ENCODE results near the gene FFAR4.
"Not testable (repeated sequence)": the region's sequence is repeated elsewhere in the genome, so short reads cannot be mapped to it uniquely, and the experiment has no call there.

Gene FFAR4

DNA sequence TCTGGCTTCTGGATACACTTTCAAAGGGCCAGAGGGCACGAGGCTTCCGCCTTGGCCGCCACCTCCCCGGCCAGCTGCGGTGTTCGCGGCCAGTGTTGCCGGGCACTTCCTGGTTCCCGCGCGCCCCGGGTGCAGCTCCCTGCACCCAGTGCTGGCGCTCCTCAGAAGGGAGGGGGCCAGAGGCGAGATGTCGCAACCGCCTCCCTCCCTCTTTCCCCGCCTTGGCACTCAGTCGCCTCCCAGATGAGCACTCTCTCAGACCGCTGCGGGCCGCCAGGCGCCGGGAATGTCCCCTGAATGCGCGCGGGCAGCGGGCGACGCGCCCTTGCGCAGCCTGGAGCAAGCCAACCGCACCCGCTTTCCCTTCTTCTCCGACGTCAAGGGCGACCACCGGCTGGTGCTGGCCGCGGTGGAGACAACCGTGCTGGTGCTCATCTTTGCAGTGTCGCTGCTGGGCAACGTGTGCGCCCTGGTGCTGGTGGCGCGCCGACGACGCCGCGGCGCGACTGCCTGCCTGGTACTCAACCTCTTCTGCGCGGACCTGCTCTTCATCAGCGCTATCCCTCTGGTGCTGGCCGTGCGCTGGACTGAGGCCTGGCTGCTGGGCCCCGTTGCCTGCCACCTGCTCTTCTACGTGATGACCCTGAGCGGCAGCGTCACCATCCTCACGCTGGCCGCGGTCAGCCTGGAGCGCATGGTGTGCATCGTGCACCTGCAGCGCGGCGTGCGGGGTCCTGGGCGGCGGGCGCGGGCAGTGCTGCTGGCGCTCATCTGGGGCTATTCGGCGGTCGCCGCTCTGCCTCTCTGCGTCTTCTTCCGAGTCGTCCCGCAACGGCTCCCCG is at the start of gene FFAR4:
Gene FFAR4 (plus strand): TSS at position 231 of the 842 bp plus-strand sequence. CDS start 56 bp downstream, at position 287.
- Histone ChIP-seq H3K27me3 (no peaks in the 10 kb centered on the region), H3K4me3 (no peak within 1 kb of the TSS), H3K9ac (no peak within 1 kb of the TSS)

DNA sequence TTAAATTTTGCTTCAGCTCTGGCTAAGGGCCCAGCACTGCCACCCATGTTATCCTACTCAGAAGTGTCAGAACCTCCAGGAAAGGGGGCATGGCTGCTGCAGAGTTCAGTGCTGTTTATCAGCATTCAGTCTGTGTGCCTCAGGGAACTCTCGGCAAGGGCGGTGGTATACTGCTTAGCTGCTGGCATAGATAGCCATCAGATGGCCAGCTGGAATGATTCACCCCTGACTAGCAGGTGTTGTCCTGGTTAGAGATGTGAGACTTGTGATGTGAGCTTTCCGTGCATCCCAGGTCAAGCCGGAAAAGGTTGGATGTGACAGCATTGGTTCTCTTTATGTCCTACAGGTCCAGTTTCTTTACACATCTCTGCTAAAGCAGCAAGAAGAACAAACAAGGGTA is 47.9 kb upstream of the FFAR4 start:
- Histone ChIP-seq H3K9me3 (peaks cover 32% of the 10 kb centered on the region), H3K4me3 (no peak overlapping the region), H3K9ac (no peak overlapping the region), H3K36me3 (peaks cover 88% of the 10 kb centered on the region), H3K27me3 (no peaks in the 10 kb centered on the region), H3K4me2 (no peak overlapping the region), H4K20me1 (no peaks in the 10 kb centered on the region), H3K27ac (no peak overlapping the region), H3K4me1 (no peaks in the 10 kb centered on the region)
- TF ChIP-seq Cebpa-rat (IDR thresholded peaks at IDR 0.05): no peak

More for the DNA sequence above, at the start of gene FFAR4:
- H3K9me3 ChIP-seq: 0 out of 2 replicates have a peak, but pooled peaks cover 10% of the 10 kb centered on the region
- no peak within 1 kb of the TSS for H3K27ac ChIP-seq
- no peaks in the 10 kb centered on the region for H3K4me1 ChIP-seq
- H3K4me2 ChIP-seq: no peak within 1 kb of the TSS
- H3K36me3 ChIP-seq: no peaks in the 10 kb centered on the region
- no peaks in the 10 kb centered on the region for H4K20me1 ChIP-seq
- TF ChIP-seq Cebpa-rat (IDR thresholded peaks at IDR 0.05): no peak

DNA sequence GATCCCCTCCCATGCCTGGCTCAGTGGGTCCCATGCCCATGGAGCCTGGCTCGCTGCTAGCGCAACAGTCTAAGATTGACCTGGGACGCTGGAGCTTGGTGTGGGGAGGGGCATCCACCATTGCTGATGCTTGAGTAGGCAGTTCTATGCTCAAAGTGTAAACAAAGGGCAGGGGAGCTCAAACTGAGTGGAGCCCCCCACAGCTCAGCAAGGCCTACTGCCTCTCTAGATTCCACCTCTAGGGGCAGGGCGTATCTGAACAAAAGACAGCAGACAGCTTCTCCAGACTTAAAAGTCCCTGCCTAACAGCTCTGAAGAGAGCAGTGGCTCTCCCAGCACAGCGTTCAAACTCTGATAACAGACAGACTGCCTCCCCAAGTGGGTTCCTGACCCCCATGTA is 31.2 kb upstream of the FFAR4 start:
- no peaks in the 10 kb centered on the region for H3K9me3 ChIP-seq
- no peak overlapping the region for H3K9ac ChIP-seq
- TF ChIP-seq Cebpa-rat (IDR thresholded peaks at IDR 0.05): no peak

DNA sequence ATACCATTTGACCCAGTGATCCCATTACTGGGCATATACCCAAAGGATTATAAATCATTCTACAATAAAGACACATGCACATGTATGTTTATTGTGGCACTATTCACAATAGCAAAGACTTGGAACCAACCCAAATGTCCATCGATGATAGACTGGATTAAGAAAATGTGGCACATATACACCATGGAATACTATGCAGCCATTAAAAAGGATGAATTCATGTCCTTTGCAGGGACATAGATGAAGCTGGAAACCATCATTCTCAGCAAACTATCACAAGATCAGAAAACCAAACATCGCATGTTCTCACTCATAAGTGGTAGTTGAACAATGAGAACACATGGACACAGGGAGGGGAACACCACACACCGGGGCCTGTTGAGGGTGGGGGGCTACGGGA is 25.6 kb upstream of the FFAR4 start:
- H3K9me3 ChIP-seq, H3K4me3 ChIP-seq, H3K27ac ChIP-seq, H3K27me3 ChIP-seq, H3K36me3 ChIP-seq, H3K4me1 ChIP-seq, H3K4me2 ChIP-seq, H3K9ac ChIP-seq, H4K20me1 ChIP-seq: not testable (repeated sequence)

More for the DNA sequence above, 31.2 kb upstream of the FFAR4 start:
- Histone ChIP-seq H3K27ac (no peak overlapping the region), H3K4me3 (no peak overlapping the region), H3K4me2 (no peak overlapping the region), H3K27me3 (no peaks in the 10 kb centered on the region), H3K36me3 (peaks cover 4% of the 10 kb centered on the region; the same call in 1 of the 2 replicates), H3K4me1 (no peaks in the 10 kb centered on the region), H4K20me1 (no peaks in the 10 kb centered on the region)

DNA sequence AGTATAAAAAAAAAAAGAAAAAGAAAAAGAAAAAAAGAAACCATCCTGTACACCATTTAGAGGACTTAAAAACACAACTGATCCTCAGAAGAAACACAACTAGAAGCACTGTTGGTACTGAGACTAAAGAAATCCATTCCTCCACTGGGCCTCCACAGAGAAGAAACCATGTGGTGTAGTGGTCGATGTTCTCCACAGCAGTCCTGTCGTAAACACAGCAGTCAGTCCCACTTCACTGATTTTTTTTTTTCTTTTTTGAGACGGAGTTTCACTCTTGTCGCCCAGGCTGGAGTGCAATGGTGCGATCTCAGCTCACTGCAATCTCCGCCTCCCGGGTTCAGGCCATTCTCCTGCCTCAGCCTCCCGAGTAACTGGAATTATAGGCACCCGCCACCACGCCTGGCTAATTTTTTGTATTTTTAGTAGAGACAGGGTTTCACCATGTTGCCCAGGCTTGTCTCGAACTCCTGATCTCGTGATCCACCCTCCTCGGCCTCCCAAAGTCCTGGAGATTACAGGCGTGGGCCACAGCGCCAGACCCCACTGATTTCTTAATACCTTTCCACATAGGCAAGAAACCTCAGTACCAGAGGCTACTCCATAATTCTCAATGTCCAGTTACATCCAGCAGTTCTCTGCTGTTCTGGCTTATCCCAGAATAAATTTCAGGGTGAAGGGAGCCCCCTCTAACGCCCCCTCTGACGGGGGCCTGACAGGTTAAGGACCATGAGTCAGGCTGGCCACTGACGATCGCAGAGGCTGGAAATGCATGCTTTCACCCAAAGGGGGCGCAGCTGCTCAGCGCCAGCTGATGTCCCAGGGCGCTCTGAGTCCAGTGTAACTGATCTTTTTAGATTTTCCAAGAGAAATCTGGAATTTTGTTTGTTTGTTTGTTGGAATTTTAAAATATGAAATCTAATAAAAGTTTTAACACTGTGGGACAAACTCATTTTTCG is 24.8 kb upstream of the FFAR4 start:
- Histone ChIP-seq H3K4me2 (no peak overlapping the region), H3K4me3 (no peak overlapping the region), H3K9me3 (no peaks in the 10 kb centered on the region), H3K36me3 (no peaks in the 10 kb centered on the region), H3K9ac (no peak overlapping the region), H3K27ac (no peak overlapping the region), H3K27me3 (no peaks in the 10 kb centered on the region), H3K4me1 (no peaks in the 10 kb centered on the region), H4K20me1 (no peaks in the 10 kb centered on the region)
- no peak for TF ChIP-seq Cebpa-rat (IDR thresholded peaks at IDR 0.05)

DNA sequence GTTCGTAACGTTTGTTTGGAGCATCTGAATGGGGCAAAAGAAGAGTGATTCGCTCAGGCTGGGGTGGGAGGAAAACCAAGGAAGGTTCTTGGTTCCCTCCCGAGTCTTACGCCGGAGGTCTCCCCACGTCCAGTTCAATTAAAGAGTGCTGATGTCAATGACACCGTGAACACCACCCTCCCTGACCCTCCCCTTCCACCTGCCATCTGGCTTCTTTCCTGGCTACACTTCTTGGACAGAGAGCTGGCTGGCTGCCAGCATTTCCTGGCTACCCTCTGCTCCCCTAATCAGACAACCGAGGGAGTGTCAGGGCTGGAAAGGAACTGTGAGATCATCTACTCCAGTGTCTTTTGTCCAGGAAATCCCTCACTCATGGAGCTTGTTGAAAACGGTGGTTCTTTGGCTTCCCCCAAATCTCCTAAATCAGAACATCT is 24.1 kb upstream of the FFAR4 start:
- Histone ChIP-seq H3K9me3 (no peaks in the 10 kb centered on the region), H3K27ac (no peak overlapping the region), H4K20me1 (no peaks in the 10 kb centered on the region), H3K27me3 (no peaks in the 10 kb centered on the region), H3K36me3 (no peaks in the 10 kb centered on the region), H3K4me1 (no peaks in the 10 kb centered on the region), H3K9ac (no peak overlapping the region), H3K4me3 (no peak overlapping the region), H3K4me2 (no peak overlapping the region)
- no peak for TF ChIP-seq Cebpa-rat (IDR thresholded peaks at IDR 0.05)

DNA sequence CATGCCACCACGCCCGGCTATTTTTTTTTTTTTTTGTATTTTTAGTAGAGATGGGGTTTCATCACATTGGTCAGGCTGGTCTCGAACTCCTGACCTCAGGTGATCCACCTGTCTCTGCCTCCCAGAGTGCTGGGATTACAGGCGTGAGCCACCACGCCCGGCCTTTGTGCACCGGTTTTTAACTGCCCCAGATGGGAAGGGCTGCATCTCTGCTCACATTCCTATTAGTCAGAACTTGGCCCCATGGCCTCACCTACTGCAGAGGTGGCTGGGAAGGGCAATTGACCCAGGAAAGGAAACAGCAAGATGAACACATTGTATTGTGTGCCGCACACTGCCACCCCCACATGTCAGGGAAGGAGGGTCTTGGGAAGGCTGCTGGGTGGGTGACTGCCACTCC is 19.5 kb upstream of the FFAR4 start:
- H3K4me1 ChIP-seq, H3K4me3 ChIP-seq, H3K4me2 ChIP-seq, H4K20me1 ChIP-seq, H3K36me3 ChIP-seq, H3K27ac ChIP-seq, H3K27me3 ChIP-seq, H3K9me3 ChIP-seq, H3K9ac ChIP-seq: not testable (repeated sequence)

DNA sequence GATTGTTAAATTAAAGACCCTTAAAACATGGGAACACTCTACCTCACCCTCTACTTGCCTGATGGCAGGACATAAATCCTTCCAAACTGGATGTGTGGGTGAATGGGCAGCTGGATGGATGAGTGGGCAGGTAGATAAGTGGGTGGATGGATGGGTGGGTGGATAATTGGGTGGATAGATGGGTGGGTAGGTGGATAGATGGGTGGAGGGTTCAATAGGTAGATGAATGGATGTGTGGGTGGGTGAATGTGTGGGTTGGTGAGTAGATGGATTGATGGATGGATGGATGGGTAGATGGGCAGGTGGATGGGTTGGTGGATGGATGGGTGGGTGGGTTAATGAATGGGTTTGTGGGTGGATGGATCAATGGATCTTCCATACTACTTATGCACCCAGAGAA is 18.9 kb upstream of the FFAR4 start:
- Histone ChIP-seq H3K27ac (no peak overlapping the region), H3K9me3 (no peaks in the 10 kb centered on the region), H3K4me3 (no peak overlapping the region), H4K20me1 (no peaks in the 10 kb centered on the region), H3K4me2 (no peak overlapping the region), H3K27me3 (no peaks in the 10 kb centered on the region), H3K9ac (no peak overlapping the region), H3K4me1 (no peaks in the 10 kb centered on the region), H3K36me3 (no peaks in the 10 kb centered on the region)
- TF ChIP-seq Cebpa-rat (IDR thresholded peaks at IDR 0.05): no peak

DNA sequence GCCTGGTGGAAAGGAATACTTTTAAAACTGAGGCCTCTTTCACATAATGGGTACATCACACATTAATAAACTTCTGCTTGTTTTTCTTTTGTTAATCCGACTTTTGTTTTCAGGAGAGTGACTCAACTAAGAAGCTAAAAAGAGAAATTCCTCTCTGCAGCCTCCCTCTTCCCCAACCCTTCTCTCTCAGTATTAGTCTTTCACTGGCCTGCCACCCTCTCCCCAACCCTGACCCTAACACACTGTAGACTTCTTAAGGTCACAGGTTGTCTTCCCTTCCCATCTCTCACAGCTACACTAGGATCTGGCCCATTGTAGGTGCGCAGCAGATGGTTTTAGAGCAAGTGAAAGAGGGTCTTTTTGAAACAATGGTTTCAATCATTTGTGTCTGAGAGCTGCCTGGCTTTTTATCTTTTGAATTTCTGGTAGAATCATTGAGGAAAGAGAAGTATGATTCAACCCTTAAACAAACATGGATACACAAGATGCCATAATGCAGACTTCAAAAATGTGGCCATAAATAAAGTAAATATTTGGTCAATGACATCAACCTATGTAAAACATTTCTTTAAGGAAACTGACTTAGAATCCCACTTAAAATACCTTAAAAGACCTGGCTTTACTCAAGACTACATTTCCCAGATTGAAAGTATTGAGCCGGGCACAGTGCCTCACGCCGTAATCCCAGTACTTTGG is 17.9 kb upstream of the FFAR4 start:
- Histone ChIP-seq H3K36me3 (no peaks in the 10 kb centered on the region), H4K20me1 (no peaks in the 10 kb centered on the region), H3K4me1 (no peaks in the 10 kb centered on the region), H3K9me3 (no peaks in the 10 kb centered on the region), H3K4me3 (no peak overlapping the region), H3K27ac (no peak overlapping the region), H3K4me2 (no peak overlapping the region), H3K9ac (no peak overlapping the region), H3K27me3 (no peaks in the 10 kb centered on the region)
- no peak for TF ChIP-seq Cebpa-rat (IDR thresholded peaks at IDR 0.05)

Measured in BLaER1 (cell line).